ENCODE data around the gene SCN5A.
"Not testable (repeated sequence)": the region's sequence is repeated elsewhere in the genome, so short reads cannot be mapped to it uniquely, and the experiment has no call there.

Gene SCN5A

DNA sequence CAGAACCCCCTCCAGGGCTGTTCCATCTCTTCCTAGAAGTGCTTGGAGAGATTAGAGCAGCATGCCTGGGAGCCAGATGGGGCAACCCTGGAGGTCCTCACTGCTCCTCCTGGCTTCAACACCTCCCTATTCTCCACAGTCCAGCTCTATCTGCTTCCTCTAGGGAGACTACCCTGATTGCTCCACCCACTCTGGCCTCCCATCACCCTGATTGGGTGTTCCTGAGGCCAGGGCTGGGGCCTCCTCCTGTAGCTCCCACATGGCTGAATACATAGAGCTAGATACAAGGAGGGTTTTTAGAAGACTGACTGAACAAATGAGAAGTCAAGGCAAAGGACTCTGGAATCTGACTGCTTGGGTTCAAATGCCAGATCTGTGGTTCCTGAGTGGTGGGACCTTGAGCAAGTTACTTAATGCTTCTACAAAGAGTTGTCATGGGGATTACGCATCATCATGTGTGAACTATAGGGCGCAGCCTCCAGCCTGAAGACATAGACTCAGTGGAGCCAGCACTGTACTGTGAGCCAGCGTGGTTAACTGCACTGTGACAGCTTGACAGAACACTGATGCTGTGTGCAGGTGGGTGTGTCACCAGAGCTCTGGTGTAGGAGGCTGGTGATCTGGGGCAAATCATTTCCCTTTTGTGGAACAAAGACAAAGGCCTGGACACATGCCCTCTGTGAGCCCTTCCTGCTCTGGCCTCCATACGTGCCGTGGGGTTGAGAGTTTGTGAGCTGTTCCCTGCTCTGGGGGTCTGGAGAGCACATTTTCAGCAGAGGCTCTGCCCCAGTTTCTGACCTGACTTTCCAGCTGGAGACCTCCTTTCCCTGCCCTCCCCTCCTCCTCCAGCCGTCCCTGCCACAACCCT, 74.8 kb downstream of the SCN5A start:
- intact Hi-C loops (cut with DNase I) = no loop called here
- peak; percentile 15 to 93 (median 60) for DNase-seq

DNA sequence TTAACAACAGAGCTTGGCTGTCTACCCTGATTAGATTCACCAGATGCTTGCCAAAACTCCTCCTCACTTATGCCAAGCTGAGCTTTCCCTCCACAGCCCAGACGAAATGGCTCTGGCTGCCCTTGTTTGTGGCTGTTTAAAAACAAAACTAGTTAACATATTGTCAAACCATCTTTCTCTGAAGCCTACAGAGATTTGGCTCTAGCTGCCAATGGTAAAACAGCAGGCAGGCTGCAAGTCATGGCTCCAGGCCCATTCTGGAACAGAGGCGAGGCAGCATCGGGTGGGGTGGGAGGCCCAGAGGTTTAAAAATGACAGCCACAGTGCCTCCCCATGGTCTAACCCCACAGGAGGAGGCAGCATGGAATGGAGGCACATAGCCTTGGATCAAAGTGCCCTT, 75.9 kb downstream of the SCN5A start:
- intact Hi-C loops (cut with DNase I) = no loop called here
- peak in 10 of 42 donors; percentile 3 to 36 (median 12) for DNase-seq

DNA sequence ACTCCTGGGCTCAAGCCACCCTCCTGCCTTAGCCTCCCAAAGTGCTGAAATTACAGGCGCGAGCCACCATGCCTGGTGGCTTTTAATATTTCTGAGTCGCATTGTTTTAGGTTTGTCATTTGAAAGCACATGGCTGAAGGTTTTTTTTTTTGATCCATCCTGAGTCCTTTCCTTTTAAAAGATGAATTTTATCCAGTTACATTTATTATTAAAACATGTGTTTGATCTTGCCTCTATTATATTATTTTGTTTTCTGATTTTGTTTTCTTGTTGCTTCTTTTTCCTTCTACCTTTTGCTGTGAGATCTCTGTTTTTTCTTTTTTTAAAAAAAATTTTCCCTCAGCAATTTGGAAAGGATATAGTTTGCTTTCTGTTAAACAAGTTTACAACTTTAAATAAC, 76.4 kb downstream of the SCN5A start:
- no peak for DNase-seq
- intact Hi-C loops (cut with DNase I) = no loop called here

DNA sequence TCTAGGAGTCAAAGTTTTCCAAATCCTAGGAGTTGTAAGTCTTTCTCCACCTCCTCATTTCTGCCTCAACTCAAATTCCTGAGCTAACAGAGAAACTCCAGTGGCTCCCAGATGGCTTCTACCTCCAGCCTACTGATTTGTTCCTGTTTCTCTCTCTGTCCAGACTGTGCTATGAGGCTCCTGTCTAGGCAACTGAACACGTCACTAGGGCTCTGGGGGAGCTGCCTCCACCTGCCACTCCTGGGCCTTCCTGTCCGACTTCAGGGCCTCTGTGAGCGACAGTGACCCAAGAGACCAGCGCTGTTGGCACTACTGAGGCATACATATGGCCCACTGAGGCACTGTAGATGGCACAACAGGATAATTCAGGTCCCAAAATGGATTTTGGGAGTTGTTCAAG, 82.0 kb downstream of the SCN5A start:
- peak in 11 of 42 donors; percentile 3 to 21 (median 9) for DNase-seq
- intact Hi-C loops (cut with DNase I) = no loop called here

- intact Hi-C loops (cut with DNase I) = not testable (repeated sequence)
- DNase-seq = peak in 6 of 42 donors; percentile 3 to 14 (median 6)
Measured at GRCh38 chr3:38566794-38567193, 82.7 kb downstream of the SCN5A start.

DNA sequence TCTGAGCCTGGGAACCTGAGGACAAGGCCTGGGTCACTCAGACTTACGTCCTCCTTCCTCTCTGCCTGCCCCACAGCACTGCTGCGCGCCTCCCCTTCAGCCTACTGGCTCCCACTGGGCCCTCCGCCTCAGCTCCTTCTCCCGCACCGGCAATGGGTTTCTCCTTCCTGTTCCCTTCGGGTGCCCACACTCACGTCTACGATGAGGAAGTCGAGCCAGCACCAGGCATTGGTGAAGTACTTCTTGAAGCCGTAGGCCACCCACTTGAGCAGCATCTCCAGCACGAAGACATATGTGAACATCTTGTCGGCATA, 83.3 kb downstream of the SCN5A start:
- peak in 6 of 42 donors; percentile 8 to 23 (median 10) for DNase-seq
- intact Hi-C loops (cut with DNase I) = no loop called here

DNA sequence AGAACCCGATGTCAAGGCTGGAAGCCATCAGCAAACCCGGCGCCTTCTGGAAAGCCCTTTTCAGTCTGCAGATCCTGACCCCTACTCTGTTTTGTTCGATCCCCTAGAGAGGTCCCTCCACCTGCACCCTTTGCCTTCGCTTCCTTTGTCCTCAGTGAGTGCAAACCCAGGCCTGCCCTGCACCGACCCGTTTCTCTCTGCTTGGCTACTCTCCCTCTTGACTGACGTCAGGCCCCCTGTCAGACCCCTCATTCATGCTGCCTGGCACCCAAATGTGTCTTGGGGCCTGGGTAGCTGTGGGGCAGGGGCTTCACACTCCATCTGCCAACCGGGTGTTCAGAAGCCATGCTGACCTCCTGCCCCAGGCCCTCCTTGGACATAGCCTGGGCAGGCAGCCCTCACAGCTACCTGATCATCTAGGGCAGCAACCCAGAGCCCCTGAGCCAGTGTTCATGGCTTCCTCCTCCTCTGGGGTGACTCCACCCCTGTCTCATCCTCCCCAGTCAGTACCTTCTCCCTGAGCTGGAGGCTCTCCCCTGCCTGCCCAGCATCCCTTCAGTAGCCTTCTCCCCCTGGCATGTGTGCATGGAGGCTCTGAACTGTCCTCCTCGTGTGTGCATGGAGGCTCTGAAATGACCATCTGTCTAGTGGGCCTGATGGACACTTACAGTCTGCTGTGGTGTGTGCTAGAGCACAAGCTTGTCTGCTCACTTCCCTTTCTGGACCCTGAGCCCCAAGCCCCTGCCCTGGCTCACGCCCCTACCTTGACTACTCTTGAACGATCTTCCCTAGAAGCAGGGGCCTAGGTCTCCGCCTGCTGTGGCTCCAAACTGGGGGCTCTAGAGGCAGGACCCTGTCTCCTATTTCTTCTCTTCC, 83.9 kb downstream of the SCN5A start:
- peak in 5 of 42 donors; percentile 2 to 17 (median 8) for DNase-seq
- intact Hi-C loops (cut with DNase I) = no loop called here

DNA sequence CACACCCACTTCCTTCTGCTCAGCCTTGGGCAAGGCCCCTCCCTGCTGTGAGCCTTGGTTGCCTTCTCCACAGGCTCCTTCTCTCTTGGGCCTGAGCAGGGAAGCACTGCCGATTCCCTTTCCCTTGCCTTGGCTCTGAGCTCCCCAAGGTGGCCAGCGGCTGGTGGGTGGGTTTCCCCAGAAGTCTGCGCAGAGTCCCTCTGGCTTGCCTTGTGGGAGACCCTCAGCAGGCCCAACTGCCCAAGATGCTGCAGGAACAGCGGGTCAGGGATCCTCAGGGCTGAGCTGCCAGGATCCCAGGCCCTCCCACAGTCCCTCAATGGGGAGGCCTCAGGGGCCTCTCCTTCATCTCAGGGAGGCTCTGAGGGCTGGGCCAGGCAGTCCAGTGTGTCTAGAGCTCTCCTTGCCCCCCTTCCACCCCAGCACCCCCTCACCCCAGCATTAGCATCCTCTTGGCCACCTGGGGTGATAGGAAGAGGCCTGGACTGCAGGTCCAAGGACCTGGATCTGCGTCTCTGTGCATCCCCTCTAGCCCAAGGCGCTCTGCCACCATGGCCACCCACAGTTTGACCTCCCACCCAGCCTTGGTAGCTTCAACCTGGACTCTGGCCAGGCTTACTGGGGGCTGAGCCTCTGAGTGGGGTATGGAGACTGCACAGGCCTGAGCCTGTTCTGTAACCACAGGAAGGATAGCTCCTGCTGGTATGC, 84.7 kb downstream of the SCN5A start:
- DNase-seq = peak in 8 of 42 donors; percentile 2 to 21 (median 4)
- intact Hi-C loops (cut with DNase I) = no loop called here

DNA sequence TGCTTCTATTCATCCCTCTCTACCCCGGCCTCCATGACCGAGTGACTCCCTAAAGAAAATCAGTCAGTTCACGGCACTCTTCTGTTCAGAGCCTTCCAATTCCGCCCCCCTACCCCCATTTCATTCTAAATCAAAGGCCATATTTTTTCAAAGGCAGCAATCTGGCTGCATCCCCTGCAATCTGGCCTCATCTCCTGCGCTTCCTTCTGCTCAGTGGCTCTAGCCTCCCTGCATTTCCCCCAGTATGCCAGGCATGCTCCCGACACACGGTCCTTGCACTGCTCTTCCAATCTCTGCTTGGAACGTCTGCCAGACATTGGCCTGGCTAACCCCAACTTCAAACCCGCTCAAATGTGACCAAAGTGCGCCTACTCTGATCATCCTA, 85.6 kb downstream of the SCN5A start:
- peak in 5 of 42 donors; percentile 1 to 18 (median 3) for DNase-seq

GRCh38 chr3:38563070-38563885, 86.2 kb downstream of the SCN5A start:
- peak in 9 of 42 donors; percentile 1 to 29 (median 6) for DNase-seq
- intact Hi-C loops (cut with DNase I) = no loop called here

More for the DNA sequence above, 85.6 kb downstream of the SCN5A start:
- intact Hi-C loops (cut with DNase I) = no loop called here

- DNase-seq = peak in 5 of 42 donors; percentile 3 to 15 (median 3)
- intact Hi-C loops (cut with DNase I) = no loop called here
Measured at GRCh38 chr3:38562467-38562925, 87.0 kb downstream of the SCN5A start.

DNA sequence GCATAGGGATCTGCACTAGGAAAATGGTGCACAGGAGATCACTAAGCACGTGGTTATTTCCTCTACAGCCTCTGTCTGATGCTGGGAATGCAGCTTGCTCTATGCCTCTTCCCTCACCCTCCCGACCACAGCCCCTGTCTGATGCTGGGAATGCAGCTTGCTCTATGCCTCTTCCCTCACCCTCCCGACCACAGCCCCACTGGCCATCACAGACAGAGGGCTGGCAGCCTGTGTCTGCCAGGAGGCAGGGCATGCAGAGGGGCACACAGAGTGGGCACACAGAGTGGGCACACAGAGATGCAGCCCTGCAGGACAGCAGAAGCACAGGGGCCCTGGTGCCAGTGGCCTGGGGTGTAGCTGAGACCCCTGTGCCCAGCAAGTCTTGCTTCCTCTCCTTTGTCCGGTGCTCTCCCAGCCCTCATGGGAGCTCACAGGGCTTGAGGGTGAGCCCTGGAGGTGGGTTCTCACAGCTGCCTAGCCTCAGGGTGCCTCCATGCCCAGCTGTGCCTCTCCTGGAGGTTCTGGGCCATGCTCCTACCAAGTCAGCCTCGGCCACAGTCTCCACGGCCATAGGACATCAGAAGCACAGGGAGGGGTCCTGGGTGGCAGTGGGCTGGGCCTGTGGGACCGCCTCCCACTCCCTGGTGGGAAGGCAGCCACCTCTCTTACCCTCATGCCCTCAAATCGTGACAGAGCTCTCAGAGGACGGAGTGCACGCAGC, 87.6 kb downstream of the SCN5A start:
- intact Hi-C loops (cut with DNase I) = no loop called here
- DNase-seq = peak in 8 of 42 donors; percentile 3 to 15 (median 6)

- intact Hi-C loops (cut with DNase I) = no loop called here
- peak in 7 of 42 donors; percentile 1 to 8 (median 3) for DNase-seq
Measured at GRCh38 chr3:38560996-38561717, 88.3 kb downstream of the SCN5A start.

- peak in 3 of 42 donors; percentile 6 to 14 (median 7) for DNase-seq
- intact Hi-C loops (cut with DNase I) = no loop called here
Measured at GRCh38 chr3:38560284-38560683, 89.2 kb downstream of the SCN5A start.

DNA sequence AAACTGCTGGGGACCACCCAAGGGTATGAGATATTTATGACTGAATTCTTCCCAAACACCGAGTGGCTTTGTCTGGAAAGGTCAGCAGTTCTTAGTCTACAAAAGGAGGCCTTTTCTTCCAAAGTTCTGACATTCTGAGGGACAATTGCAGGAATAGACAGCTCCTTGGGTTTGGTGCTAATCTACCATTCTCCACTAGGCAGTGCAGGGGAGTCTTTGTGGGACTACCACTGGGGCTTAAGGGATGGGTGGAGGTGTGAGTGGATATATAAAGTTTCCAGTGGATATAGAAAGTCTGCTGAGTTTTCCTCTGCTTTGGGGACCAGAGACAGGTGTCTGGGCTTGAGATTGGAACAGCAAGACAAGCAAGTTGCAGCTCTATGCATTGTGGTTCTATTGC, 90.6 kb downstream of the SCN5A start:
- intact Hi-C loops (cut with DNase I) = no loop called here
- peak in 2 of 42 donors; percentile 1 to 6 for DNase-seq

- intact Hi-C loops (cut with DNase I) = no loop called here
- DNase-seq = peak in 6 of 42 donors; percentile 2 to 23 (median 15)
Measured at GRCh38 chr3:38556640-38557358, 92.7 kb downstream of the SCN5A start.

Measured in head of caudate nucleus (tissue), 42 donors.